HG03378 (cell line): ENCODE results near the gene DMXL1.
"Not testable (repeated sequence)": the region's sequence is repeated elsewhere in the genome, so short reads cannot be mapped to it uniquely, and the experiment has no call there.

ENCODE experiments used
- ATAC-seq: cut with Tn5 transposase; IDR thresholded peaks from one replicate; pipeline ENCODE4 v1.9.1; 2021; ENCODE audit warnings: mild to moderate bottlenecking, moderate library complexity; ENCODE audit not compliant: unreplicated experiment

DMXL1 gene

DNA sequence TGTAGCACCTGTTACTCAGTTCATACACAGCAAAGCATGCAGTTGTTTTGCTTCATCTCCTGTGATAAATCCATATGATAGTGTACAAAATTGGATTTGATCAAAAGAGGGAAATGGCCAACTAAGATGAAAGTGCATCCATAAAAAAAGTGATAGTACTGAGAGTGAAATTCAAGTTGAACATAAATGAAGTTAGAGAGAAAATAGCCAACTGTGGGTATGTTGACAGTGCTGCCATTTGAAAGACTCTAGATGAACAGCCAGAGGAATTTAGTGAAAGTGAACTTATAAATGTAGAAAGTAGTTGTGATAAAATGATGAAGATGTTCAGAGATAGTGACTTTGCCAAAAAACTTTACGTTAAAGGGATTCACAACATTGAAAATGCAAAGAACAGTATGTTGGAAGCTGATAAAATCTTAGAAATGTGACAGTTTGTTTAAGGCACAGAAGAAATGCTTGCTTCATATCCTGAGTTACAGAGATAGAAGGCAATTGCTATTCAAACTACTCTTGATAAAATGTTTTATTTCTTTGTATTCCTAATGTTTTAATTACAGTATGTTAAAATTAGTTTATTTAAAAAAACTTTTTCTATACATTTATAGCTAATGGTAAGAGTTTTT is 119.7 kb downstream of the DMXL1 start:
- ATAC-seq, result no peak

GRCh38 chr5:119191944-119192343 is 121.1 kb downstream of the DMXL1 start:
- no peak for ATAC-seq

- ATAC-seq, result no peak
Observed at GRCh38 chr5:119200795-119201194, 129.9 kb downstream of the DMXL1 start.

DNA sequence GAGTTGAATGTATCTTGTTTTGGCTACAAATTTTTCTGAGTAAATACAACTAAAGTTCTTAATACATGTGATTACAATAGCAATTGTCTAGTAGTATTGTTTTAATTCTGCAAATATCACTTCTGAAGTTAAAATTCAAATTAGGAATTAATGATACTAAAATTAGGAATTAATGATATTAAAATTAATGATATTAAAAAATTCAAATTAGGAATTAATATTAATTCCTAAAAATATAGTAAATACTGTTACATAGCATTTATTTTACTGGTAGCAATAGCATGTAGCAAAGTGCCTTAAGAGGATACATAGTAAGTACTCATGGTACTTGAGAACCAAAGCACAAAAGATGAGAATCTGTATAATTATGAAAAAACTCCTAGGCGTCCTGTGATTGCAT is 136.2 kb downstream of the DMXL1 start:
- no peak for ATAC-seq

DNA sequence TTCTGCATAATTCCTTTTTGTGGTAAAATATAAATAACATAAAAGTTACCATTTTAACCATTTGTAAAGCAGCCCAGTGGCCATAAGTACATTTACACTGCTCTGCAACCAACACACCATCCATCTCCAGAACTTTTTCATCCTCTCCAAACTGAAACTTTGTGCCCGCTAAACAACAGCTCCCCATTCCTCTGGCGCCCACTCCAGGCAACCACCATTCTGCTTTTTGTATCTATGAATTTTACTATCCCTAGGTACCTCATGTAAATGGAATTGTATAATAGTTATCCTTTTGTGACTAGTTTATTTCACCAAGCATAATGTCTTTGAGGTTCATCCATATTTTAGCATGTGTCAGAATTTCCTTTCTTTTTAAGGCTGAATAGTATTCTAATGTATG is 141.1 kb downstream of the DMXL1 start:
- no peak for ATAC-seq

GRCh38 chr5:119212676-119213075 is 141.8 kb downstream of the DMXL1 start:
- ATAC-seq, result no peak

DNA sequence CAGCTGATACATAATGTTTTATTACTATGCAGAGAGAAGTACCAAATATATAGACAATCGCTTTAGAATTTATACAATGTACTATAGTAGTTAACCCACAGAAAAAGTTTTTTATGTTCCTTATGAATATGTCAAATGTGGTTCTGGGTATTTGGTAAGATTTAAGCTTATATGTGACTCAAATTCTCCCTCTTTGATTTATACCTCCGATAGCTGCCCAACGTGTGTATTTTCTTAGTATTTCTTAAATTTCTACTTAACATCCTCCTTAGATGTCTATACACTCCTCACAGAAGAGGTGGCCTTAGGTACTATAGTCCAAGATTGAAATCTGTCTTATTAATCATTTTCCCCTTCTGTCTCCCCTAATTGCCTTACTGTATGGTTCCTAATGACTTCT is 146.3 kb downstream of the DMXL1 start:
- no peak for ATAC-seq

DNA sequence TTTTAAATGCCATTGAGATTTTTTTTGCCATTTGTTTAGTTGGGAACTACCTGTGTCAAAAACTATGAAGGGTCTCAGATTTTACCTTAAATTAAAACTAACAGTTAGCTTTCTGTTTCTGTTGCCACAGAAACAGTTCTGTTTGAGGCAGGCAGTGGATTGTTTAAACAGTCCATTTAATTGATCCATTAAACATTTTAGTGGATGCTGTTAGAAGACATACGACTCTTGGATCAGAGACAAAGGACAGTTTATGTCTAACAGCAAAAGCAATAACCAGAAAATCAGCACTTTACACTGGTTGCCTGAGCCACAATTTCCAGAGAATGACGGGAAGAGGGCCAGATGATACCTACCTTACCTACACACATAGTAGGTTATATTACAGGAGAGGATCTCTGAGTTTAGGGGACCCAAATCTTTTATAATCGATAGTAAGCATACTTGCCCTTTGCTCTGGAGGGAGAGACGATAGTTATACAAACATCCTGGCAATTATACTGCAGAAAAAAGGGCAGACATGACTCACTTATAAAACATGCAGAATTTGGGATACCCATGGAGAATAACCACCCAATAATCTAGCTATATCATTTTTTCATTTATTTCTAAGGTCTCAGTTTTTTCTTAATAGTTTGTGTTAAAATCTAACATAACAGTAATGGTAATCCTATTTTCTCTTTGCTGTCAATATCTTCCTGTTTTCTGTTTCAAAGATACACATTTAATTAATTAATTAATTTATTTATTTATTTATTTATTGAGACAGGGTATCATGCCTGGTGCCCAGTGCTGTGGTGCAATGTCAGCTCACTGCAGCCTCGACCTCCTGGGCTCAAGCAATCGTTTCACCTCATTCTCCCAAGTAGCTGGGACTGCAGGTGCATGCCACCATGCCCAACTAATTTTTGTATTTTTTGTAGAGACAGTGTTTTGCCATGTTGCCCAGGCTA is 148.2 kb downstream of the DMXL1 start:
- no peak for ATAC-seq

DNA sequence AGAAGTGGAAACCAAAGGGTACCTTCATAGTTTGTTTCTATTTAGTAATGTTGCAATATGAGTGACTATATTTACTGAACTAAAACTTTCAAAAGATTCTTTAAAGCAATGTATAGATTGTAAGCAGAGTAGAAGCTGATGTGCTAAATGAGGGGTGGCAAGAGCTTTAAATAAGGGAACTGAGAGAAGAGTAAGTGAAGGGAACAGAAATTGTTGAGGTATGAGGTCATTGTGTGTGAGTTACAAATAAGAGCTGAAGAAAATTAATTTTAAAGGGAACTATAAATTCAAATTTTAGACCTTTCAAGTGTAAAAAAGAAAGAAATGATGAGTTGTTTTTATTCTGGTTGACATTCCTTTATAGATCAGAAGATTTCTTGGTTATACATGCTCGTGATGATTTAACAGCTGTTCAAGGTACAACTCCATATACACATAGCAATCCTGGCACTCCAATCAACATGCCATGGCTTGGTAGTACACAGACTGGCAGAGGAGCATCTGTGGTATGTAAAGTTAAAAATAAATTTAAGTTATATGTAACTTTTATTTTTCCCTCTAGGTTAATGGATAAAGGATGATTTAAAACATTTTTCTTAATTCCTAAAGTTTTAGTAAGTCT is 149.8 kb downstream of the DMXL1 start:
- ATAC-seq, result peak; percentile 95

GRCh38 chr5:119221330-119221729 is 150.4 kb downstream of the DMXL1 start:
- ATAC-seq, result no peak

DNA sequence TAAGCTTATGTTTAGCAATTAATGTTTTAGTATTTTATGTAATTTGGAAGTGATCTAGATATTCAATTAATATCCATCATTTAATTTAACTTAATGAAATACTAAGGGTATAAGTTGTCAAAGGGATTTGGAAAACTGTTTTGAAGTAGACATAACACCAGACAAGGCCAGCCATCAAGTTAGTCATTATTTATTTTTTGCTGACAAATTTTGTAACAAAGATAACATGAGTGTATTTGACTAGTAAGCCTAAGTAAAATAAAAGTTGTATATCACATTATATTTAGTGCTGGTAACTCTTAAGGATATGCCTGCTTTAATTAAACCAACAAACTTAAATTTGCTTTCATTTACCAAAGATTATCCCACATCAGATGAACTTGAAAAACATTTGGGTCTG is 159.1 kb downstream of the DMXL1 start:
- ATAC-seq, result no peak

DNA sequence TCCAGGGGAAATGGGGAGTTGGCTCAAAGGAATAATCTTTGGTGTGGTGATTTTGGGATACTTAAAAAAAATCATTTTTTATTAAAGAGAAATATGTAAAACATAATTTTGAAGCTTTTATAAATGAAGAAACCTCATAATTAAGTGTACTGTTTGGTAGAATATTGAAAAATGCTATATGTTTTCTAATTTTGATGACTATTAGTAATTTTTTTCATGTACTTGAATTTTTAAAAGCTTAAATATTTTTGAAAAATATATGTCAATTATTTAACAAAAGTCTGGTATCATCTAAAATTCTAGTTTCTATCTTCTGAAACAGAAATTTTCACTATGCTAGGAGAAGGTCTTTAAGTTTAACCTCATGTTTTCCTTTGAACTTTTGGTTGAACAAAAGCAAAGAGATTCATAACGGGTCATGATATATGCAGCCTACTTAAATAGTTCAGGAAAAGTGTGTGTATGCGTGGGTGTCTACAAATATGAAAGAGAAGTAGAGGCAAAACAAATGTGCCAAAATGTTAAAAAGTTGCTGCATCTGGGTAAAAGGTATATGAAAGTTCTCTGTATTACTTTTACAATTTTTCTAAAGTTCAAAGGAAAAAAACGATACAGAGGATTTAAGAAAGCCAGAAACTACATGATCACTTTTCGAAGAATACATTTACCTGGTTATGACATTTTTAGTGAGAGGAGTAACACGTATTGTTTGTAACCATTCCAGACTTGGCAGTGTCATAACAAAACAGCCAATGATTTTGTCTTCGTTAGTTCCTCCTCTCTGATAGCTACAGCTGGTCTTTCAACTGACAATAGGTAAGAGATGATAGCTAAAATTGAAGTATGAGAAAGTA is 167.6 kb downstream of the DMXL1 start:
- ATAC-seq, result no peak

DNA sequence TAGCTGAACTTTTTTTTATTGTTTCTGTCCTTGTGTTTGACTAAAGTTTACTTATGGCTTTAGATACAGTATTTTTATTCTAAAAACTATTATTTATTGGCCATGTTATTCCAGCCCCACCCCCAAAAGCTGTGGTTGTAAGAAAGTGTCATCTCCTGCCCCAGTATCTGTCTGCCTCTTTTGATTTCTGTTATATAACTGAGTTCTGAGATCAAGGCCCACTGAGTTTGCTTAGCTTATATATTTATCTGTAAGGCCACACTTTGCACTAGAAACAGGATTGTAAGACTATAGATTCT is 168.2 kb downstream of the DMXL1 start:
- ATAC-seq, result no peak

- not testable (repeated sequence) for ATAC-seq
Observed at GRCh38 chr5:119239826-119240225, 168.9 kb downstream of the DMXL1 start.

DNA sequence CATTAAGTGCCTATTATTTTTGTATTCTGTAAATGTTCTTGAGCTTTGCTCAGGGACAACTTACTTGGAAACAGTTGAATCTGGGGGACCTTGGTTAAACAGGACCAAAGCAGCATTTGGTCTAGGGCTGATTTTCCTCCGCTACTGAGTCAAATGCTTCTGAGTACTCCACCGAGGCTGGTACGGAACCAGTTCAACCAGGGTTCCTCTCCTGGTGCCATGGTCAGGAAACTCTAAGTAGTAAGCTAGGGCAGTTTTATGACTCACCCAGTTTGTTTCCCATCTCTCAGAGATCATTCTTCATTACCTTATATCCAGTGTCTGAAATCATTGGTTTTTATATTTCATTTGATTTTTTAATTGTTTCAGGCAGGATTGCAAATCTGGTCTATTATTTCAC is 173.0 kb downstream of the DMXL1 start:
- no peak for ATAC-seq

- ATAC-seq, result no peak
Observed at GRCh38 chr5:119250946-119251901, 180.3 kb downstream of the DMXL1 start.

- ATAC-seq, result no peak
Observed at GRCh38 chr5:119255571-119256356, 184.9 kb downstream of the DMXL1 start.

GRCh38 chr5:119257613-119258012 is 186.7 kb downstream of the DMXL1 start:
- no peak for ATAC-seq

- no peak for ATAC-seq
Observed at GRCh38 chr5:119263639-119264038, 192.8 kb downstream of the DMXL1 start.
